Measurements from ENCODE around the gene HOXD1.

The HOXD1 gene

GRCh38 chr2:176178757-176179295, 9.6 kb upstream of the HOXD1 start:
- no peak for DNase-seq (ENCODE audit: extremely low read depth in 1 of 2, low read depth in 1 of 2)

GRCh38 chr2:176181551-176181950, 6.9 kb upstream of the HOXD1 start:
- no peak for DNase-seq (ENCODE audit: extremely low read depth in 1 of 2, low read depth in 1 of 2)

- no peak for DNase-seq (ENCODE audit: extremely low read depth in 1 of 2, low read depth in 1 of 2)
These were observed 5.8 kb upstream of the HOXD1 start for GRCh38 chr2:176182671-176183070.

GRCh38 chr2:176184749-176185148, 3.7 kb upstream of the HOXD1 start:
- no peak for DNase-seq (ENCODE audit: extremely low read depth in 1 of 2, low read depth in 1 of 2)

- no peak for DNase-seq (ENCODE audit: extremely low read depth in 1 of 2, low read depth in 1 of 2)
These were observed 2.4 kb upstream of the HOXD1 start for GRCh38 chr2:176186024-176186423.

GRCh38 chr2:176187200-176187898, 1.1 kb upstream of the HOXD1 start:
- DNase-seq (ENCODE audit: extremely low read depth in 1 of 2, low read depth in 1 of 2), result no peak

GRCh38 chr2:176188774-176189680, 559 bp downstream of the HOXD1 start:
- no peak for DNase-seq (ENCODE audit: extremely low read depth in 1 of 2, low read depth in 1 of 2)

- DNase-seq (ENCODE audit: extremely low read depth in 1 of 2, low read depth in 1 of 2), result no peak
These were observed 1.5 kb downstream of the HOXD1 start for GRCh38 chr2:176189681-176190641.

GRCh38 chr2:176192351-176192750, 3.9 kb downstream of the HOXD1 start:
- DNase-seq (ENCODE audit: extremely low read depth in 1 of 2, low read depth in 1 of 2), result no peak

GRCh38 chr2:176193048-176193447, 4.6 kb downstream of the HOXD1 start:
- no peak for DNase-seq (ENCODE audit: extremely low read depth in 1 of 2, low read depth in 1 of 2)

- DNase-seq (ENCODE audit: extremely low read depth in 1 of 2, low read depth in 1 of 2), result no peak
These were observed 11.4 kb downstream of the HOXD1 start for GRCh38 chr2:176199902-176200301.

- no peak for DNase-seq (ENCODE audit: extremely low read depth in 1 of 2, low read depth in 1 of 2)
These were observed 12.5 kb downstream of the HOXD1 start for GRCh38 chr2:176200971-176201370.

GRCh38 chr2:176202491-176202890, 14.0 kb downstream of the HOXD1 start:
- DNase-seq (ENCODE audit: extremely low read depth in 1 of 2, low read depth in 1 of 2), result no peak

- DNase-seq (ENCODE audit: extremely low read depth in 1 of 2, low read depth in 1 of 2), result no peak
These were observed 16.7 kb downstream of the HOXD1 start for GRCh38 chr2:176205126-176205525.

- no peak for DNase-seq (ENCODE audit: extremely low read depth in 1 of 2, low read depth in 1 of 2)
These were observed 17.7 kb downstream of the HOXD1 start for GRCh38 chr2:176206136-176206535.

GRCh38 chr2:176206682-176207081, 18.2 kb downstream of the HOXD1 start:
- DNase-seq (ENCODE audit: extremely low read depth in 1 of 2, low read depth in 1 of 2), result no peak

- DNase-seq (ENCODE audit: extremely low read depth in 1 of 2, low read depth in 1 of 2), result no peak
These were observed 22.6 kb downstream of the HOXD1 start for GRCh38 chr2:176211110-176211509.

- DNase-seq (ENCODE audit: extremely low read depth in 1 of 2, low read depth in 1 of 2), result no peak
These were observed 23.8 kb downstream of the HOXD1 start for GRCh38 chr2:176212276-176212675.

GRCh38 chr2:176213406-176213805, 24.9 kb downstream of the HOXD1 start:
- no peak for DNase-seq (ENCODE audit: extremely low read depth in 1 of 2, low read depth in 1 of 2)

GRCh38 chr2:176227874-176228273, 39.4 kb downstream of the HOXD1 start:
- no peak for DNase-seq (ENCODE audit: extremely low read depth in 1 of 2, low read depth in 1 of 2)

- DNase-seq (ENCODE audit: extremely low read depth in 1 of 2, low read depth in 1 of 2), result no peak
These were observed 45.7 kb downstream of the HOXD1 start for GRCh38 chr2:176234156-176234555.
